T47D (cell line): ENCODE data around the gene NLK.
"Not testable (repeated sequence)": the region's sequence is repeated elsewhere in the genome, so short reads cannot be mapped to it uniquely, and the experiment has no call there.

Experiments
- DNase-seq, 2 experiments: peaks; one replicate each; pipeline versions ENCODE4 v3.0.0 to v3.0.0-alpha.2; 2011 to 2012; ENCODE audit warnings: low read depth in 1 of 2, low spot score in 1 of 2
- JUND ChIP-seq: IDR thresholded peaks from 2 replicates; pipeline ENCODE4 v1.6.1; 2012; ENCODE audit warnings: low read depth
- in situ Hi-C: cut with HindIII; loops from 2 replicates; pipeline ENCODE4 v1.10.0; 2016; ENCODE audit warnings: low sequenced_read_pairs, low pct_unique_long_range_greater_than_20kb

Gene NLK

GRCh38 chr17:28018439-28019070 is 23.9 kb upstream of the NLK start:
- in situ Hi-C loops, result no loop called here
- no peak for TF ChIP-seq JUND
- peak in 1 of 2 experiments; percentile 58 for DNase-seq

GRCh38 chr17:28020515-28020914 is 22.0 kb upstream of the NLK start:
- no peak for TF ChIP-seq JUND
- in situ Hi-C loops, result no loop called here
- DNase-seq, result no peak

GRCh38 chr17:28029044-28029443 is 13.4 kb upstream of the NLK start:
- in situ Hi-C loops, result no loop called here
- no peak for TF ChIP-seq JUND
- DNase-seq, result no peak

GRCh38 chr17:28030386-28030785 is 12.1 kb upstream of the NLK start:
- no peak for TF ChIP-seq JUND
- in situ Hi-C loops, result no loop called here
- peak; percentile 31 to 65 for DNase-seq

GRCh38 chr17:28031174-28031573 is 11.3 kb upstream of the NLK start:
- no peak for TF ChIP-seq JUND
- no peak for DNase-seq
- in situ Hi-C loops, result no loop called here

GRCh38 chr17:28033972-28034714 is 8.3 kb upstream of the NLK start:
- no peak for TF ChIP-seq JUND
- DNase-seq, result no peak
- in situ Hi-C loops, result no loop called here

GRCh38 chr17:28035452-28035851 is 7.0 kb upstream of the NLK start:
- DNase-seq, in situ Hi-C loops: not testable (repeated sequence)

GRCh38 chr17:28035884-28036283 is 6.6 kb upstream of the NLK start:
- DNase-seq, in situ Hi-C loops: not testable (repeated sequence)

- no peak for TF ChIP-seq JUND
- no peak for DNase-seq
- in situ Hi-C loops, result no loop called here
Measured at GRCh38 chr17:28038802-28039201, 3.7 kb upstream of the NLK start.

- no peak for DNase-seq
- in situ Hi-C loops, result no loop called here
- TF ChIP-seq JUND, result no peak
Measured at GRCh38 chr17:28039251-28039650, 3.2 kb upstream of the NLK start.

GRCh38 chr17:28040406-28040805 is 2.1 kb upstream of the NLK start:
- DNase-seq, result no peak
- in situ Hi-C loops, result no loop called here
- no peak for TF ChIP-seq JUND

GRCh38 chr17:28041068-28041843 is 1.2 kb upstream of the NLK start:
- no peak for TF ChIP-seq JUND
- peak; percentile 99 to 100 for DNase-seq
- in situ Hi-C loops, result no loop called here
